ENCODE data around the gene TMPRSS4. TPM values are rescaled to one million over a fixed set of nuclear protein-coding genes. Genes with fewer than 3 reads are reported as not detected.

TMPRSS4 gene
- total RNA-seq, 1 experiment from 2014 or later, result not detected

- intact Hi-C loops (cut with micrococcal nuclease; ENCODE audit: unreplicated experiment), result no loop called here
- Histone ChIP-seq H3K36me3 (ENCODE audit: insufficient read depth, low read length, poor library complexity, severe bottlenecking) (no peaks in the 10 kb centered on the region), H3K27ac (ENCODE audit: low read depth, low read length, poor library complexity, severe bottlenecking) (no peak overlapping the region), H3K4me1 (ENCODE audit: insufficient read depth, low read length, poor library complexity, severe bottlenecking) (no peaks in the 10 kb centered on the region), H3K27me3 (replicated peaks; ENCODE audit: insufficient read depth, low read depth, low read length, poor library complexity) (peaks cover 29% of the 10 kb centered on the region), H3K4me3 (ENCODE audit: low read depth, low read length, poor library complexity, severe bottlenecking) (no peak overlapping the region), H3K9me3 (ENCODE audit: low read depth, low read length, poor library complexity, severe bottlenecking) (no peaks in the 10 kb centered on the region)
- POLR2A ChIA-PET (ENCODE audit: low non-redundant PET), result no interaction called here
- no TSS peak for BruUV-seq (replicated peaks)
- CTCF ChIA-PET, result no interaction called here
- no peak for DNase-seq (ENCODE audit: low spot score)
- TF ChIP-seq, protein P1, sequence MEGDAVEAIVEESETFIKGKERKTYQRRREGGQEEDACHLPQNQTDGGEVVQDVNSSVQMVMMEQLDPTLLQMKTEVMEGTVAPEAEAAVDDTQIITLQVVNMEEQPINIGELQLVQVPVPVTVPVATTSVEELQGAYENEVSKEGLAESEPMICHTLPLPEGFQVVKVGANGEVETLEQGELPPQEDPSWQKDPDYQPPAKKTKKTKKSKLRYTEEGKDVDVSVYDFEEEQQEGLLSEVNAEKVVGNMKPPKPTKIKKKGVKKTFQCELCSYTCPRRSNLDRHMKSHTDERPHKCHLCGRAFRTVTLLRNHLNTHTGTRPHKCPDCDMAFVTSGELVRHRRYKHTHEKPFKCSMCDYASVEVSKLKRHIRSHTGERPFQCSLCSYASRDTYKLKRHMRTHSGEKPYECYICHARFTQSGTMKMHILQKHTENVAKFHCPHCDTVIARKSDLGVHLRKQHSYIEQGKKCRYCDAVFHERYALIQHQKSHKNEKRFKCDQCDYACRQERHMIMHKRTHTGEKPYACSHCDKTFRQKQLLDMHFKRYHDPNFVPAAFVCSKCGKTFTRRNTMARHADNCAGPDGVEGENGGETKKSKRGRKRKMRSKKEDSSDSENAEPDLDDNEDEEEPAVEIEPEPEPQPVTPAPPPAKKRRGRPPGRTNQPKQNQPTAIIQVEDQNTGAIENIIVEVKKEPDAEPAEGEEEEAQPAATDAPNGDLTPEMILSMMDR (conservative IDR thresholded peaks at IDR 0.05; ENCODE audit: low read depth, low read length), result no peak
- TF ChIP-seq EZH2 (IDR thresholded peaks at IDR 0.05; ENCODE audit: borderline replicate concordance, low read depth, low read length, poor library complexity, severe bottlenecking), result no peak
These were observed 84.9 kb downstream of the TMPRSS4 start for GRCh38 chr11:118161786-118162185.

DNA sequence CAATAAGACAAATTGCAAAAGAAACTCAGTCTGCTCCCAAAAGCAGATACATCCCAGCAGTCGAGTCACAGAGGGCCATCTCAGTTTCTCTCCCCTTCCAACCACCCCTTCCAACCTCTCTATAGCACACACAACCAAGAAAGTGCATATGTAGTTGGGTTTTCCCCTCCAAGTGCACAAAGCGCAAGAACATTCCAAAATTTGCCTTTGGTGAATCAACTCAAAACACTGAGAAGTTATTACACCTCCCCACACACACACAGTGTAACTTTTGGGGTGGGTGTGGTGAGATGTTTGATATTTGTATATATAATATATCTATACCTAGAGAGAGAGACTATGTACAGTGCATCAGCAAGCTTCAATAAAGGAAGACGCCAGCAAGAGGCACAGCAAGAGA lies 86.0 kb downstream of the TMPRSS4 start:
- intact Hi-C loops (cut with micrococcal nuclease; ENCODE audit: unreplicated experiment), result no loop called here
- POLR2A ChIA-PET (ENCODE audit: low non-redundant PET), result no interaction called here
- Histone ChIP-seq H3K4me1 (ENCODE audit: insufficient read depth, low read length, poor library complexity, severe bottlenecking) (no peaks in the 10 kb centered on the region), H3K36me3 (ENCODE audit: insufficient read depth, low read length, poor library complexity, severe bottlenecking) (no peaks in the 10 kb centered on the region), H3K9me3 (ENCODE audit: low read depth, low read length, poor library complexity, severe bottlenecking) (no peaks in the 10 kb centered on the region), H3K27me3 (replicated peaks; ENCODE audit: insufficient read depth, low read depth, low read length, poor library complexity) (peaks cover 18% of the 10 kb centered on the region), H3K27ac (ENCODE audit: low read depth, low read length, poor library complexity, severe bottlenecking) (no peak overlapping the region), H3K4me3 (ENCODE audit: low read depth, low read length, poor library complexity, severe bottlenecking) (no peak overlapping the region)
- TF ChIP-seq, protein P1 (conservative IDR thresholded peaks at IDR 0.05; ENCODE audit: low read depth, low read length), result no peak
- no peak for TF ChIP-seq EZH2 (IDR thresholded peaks at IDR 0.05; ENCODE audit: borderline replicate concordance, low read depth, low read length, poor library complexity, severe bottlenecking)
- DNase-seq (ENCODE audit: low spot score), result no peak
- BruUV-seq (replicated peaks), result no TSS peak
- CTCF ChIA-PET, result interaction anchor here (0.7 kb wide), 1 partner anchor 23 kb away, joined by 6 read pairs; no protein-coding TSS in a partner anchor

DNA sequence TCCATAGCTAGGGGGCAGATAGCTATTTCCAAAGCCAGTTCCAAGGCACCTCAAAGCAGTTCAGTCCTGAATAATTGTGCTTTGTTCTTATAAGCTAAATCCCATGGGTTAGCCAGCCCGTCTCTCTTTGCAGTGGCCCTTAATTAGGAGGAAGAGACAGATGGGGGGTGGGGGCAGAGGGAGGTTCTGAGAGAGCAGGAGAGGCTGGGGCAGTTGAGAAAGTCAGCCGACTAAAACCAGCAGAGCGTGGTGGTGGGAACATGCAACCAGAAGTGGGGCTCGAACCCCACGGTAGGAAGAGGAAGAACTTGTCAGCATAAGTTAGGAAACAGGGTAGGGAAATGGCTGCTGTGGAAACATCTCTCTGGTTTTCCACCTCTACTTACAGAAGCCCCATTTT lies 86.6 kb downstream of the TMPRSS4 start:
- Histone ChIP-seq H3K9me3 (ENCODE audit: low read depth, low read length, poor library complexity, severe bottlenecking) (no peaks in the 10 kb centered on the region), H3K27me3 (replicated peaks; ENCODE audit: insufficient read depth, low read depth, low read length, poor library complexity) (peaks cover 13% of the 10 kb centered on the region), H3K4me3 (ENCODE audit: low read depth, low read length, poor library complexity, severe bottlenecking) (no peak overlapping the region), H3K36me3 (ENCODE audit: insufficient read depth, low read length, poor library complexity, severe bottlenecking) (no peaks in the 10 kb centered on the region), H3K4me1 (ENCODE audit: insufficient read depth, low read length, poor library complexity, severe bottlenecking) (no peaks in the 10 kb centered on the region), H3K27ac (ENCODE audit: low read depth, low read length, poor library complexity, severe bottlenecking) (no peak overlapping the region)
- no peak for DNase-seq (ENCODE audit: low spot score)
- CTCF ChIA-PET, result interaction anchor here (0.7 kb wide), 1 partner anchor 24 kb away, joined by 6 read pairs; no protein-coding TSS in a partner anchor
- no peak for TF ChIP-seq EZH2 (IDR thresholded peaks at IDR 0.05; ENCODE audit: borderline replicate concordance, low read depth, low read length, poor library complexity, severe bottlenecking)
- TF ChIP-seq, protein P1 (conservative IDR thresholded peaks at IDR 0.05; ENCODE audit: low read depth, low read length), result no peak
- POLR2A ChIA-PET (ENCODE audit: low non-redundant PET), result interaction anchor here (0.6 to 0.7 kb wide), 2 partner anchors 24 to 93 kb away, joined by 4 to 20 read pairs; no protein-coding TSS in a partner anchor
- BruUV-seq (replicated peaks), result no TSS peak
- intact Hi-C loops (cut with micrococcal nuclease; ENCODE audit: unreplicated experiment), result no loop called here
